HCT116 (cell line): ENCODE results near the gene NOS1. TPM values are rescaled to one million over a fixed set of nuclear protein-coding genes. Genes with fewer than 3 reads are reported as not detected.

Source experiments
- ATAC-seq: fragments of 200-7000 bp; cut with Tn5 transposase; 2 replicates; pipeline ENCODE4 v1.9.1; 2020; ENCODE audit warnings: mild to moderate bottlenecking, moderate library complexity
- BruUV-seq: library from RNA; stranded (reverse); fragments of 400-500 nt; replicated peaks from 2 replicates; lab custom pipeline; 2021; lab: Mats Ljungman, UMichigan
- CTCF ChIA-PET: fragments of 300-600 bp; sonication (Branson Sonifier 250); formaldehyde crosslinking; loops from one replicate; lab custom pipeline; 2021; ENCODE audit warnings: antibody characterized with exemption; lab: Charles Lee
- POLR2A ChIA-PET: fragments of 300-600, 350-600 bp; sonication (Branson Sonifier 250); formaldehyde crosslinking; loops from one replicate; lab custom pipeline; 2021; ENCODE audit warnings: antibody characterized with exemption; lab: Charles Lee
- RAD21 ChIA-PET, 2 experiments: fragments of 300-600 bp; sonication (Branson Sonifier 250); formaldehyde crosslinking; loops; one replicate each; lab custom pipeline; 2023; ENCODE audit warnings: low total read pairs in 2 of 2; ENCODE audit not compliant: uncharacterized antibody in 2 of 2, unreplicated experiment in 2 of 2, low non-redundant PET in 1 of 2; lab: Charles Lee
- DNase-seq: peaks from one replicate; pipeline ENCODE4 v3.0.0-alpha.2; 2010; ENCODE audit warnings: low read depth, low spot score
- H2AFZ ChIP-seq: fragments of 200-600 bp; shearing (Covaris generic), sonication (generic); 2 replicates; pipeline ENCODE4 v1.6.1; 2017; ENCODE audit warnings: low read depth, mixed run types, mixed read lengths, antibody characterized with exemption, low read length; ENCODE audit not compliant: poor library complexity, severe bottlenecking
- H3K27ac ChIP-seq: 2 replicates; pipeline ENCODE4 v1.5.1; 2012; ENCODE audit warnings: low read depth, low read length
- H3K27me3 ChIP-seq: fragments of 200-600 bp; sonication (generic); 2 replicates; pipeline ENCODE4 v1.6.1; 2016; ENCODE audit warnings: mixed run types, low read length, mixed read lengths; ENCODE audit not compliant: insufficient read depth
- H3K36me3 ChIP-seq, 2 experiments: fragments of 200-500 bp in 1 of 2; fragments of 200-600 bp in 1 of 2; sonication (Bioruptor generic) in 1 of 2; sonication (generic) in 1 of 2; 2 replicates each; pipeline versions ENCODE4 v1.5.1 to v1.6.1; 2014 to 2016; ENCODE audit warnings: low read length in 2 of 2, inconsistent platforms in 1 of 2, mixed read lengths in 1 of 2, mixed run types in 1 of 2; ENCODE audit not compliant: insufficient read depth in 2 of 2, control insufficient read depth in 1 of 2
- H3K4me1 ChIP-seq, 2 experiments: fragments of 200-600 bp in 1 of 2; sonication (generic) in 1 of 2; 2 replicates each; pipeline versions ENCODE4 v1.5.1 to v1.6.1; 2012 to 2017; ENCODE audit warnings: low read length in 2 of 2, inconsistent platforms in 1 of 2, mild to moderate bottlenecking in 1 of 2, mixed read lengths in 1 of 2, mixed run types in 1 of 2, moderate library complexity in 1 of 2; ENCODE audit not compliant: insufficient read depth in 2 of 2, control insufficient read depth in 1 of 2
- H3K4me2 ChIP-seq: fragments of 200-600 bp; sonication (generic); 2 replicates; pipeline ENCODE4 v1.6.1; 2017; ENCODE audit warnings: mixed run types, low read length, mixed read lengths
- H3K4me3 ChIP-seq, 2 experiments: fragments of 200-600 bp in 1 of 2; sonication (generic) in 1 of 2; replicated peaks in 1 of 2; 2 replicates each; pipeline ENCODE4 v1.5.1; 2011 to 2016; ENCODE audit warnings: low read length in 2 of 2, control low read depth in 1 of 2, low read depth in 1 of 2, mild to moderate bottlenecking in 1 of 2, mixed read lengths in 1 of 2, mixed run types in 1 of 2
- H3K79me2 ChIP-seq: fragments of 200-600 bp; sonication (generic); 2 replicates; pipeline ENCODE4 v1.6.1; 2017; ENCODE audit warnings: mild to moderate bottlenecking, mixed run types, low read length, moderate library complexity, mixed read lengths; ENCODE audit not compliant: insufficient read depth
- H3K9ac ChIP-seq: fragments of 200-600 bp; sonication (generic); 2 replicates; pipeline ENCODE4 v1.6.1; 2016; ENCODE audit warnings: low read length, mixed read lengths
- H3K9me2 ChIP-seq: fragments of 200-600 bp; sonication (generic), shearing (Covaris generic); 2 replicates; pipeline ENCODE4 v1.6.1; 2017; ENCODE audit warnings: mixed run types, mild to moderate bottlenecking, moderate library complexity; ENCODE audit not compliant: insufficient read depth
- H3K9me3 ChIP-seq, 2 experiments: fragments of 200-500 bp in 1 of 2; fragments of 200-600 bp in 1 of 2; sonication (Bioruptor generic) in 1 of 2; sonication (generic) in 1 of 2; 2 replicates each; pipeline ENCODE4 v1.6.1; 2014 to 2017; ENCODE audit warnings: low read length in 2 of 2, mixed read lengths in 2 of 2, inconsistent platforms in 1 of 2, low read depth in 1 of 2, mild to moderate bottlenecking in 1 of 2, mixed run types in 1 of 2, moderate library complexity in 1 of 2; ENCODE audit not compliant: control insufficient read depth in 1 of 2, insufficient read depth in 1 of 2
- H4K20me1 ChIP-seq: fragments of 200-600 bp; sonication (generic), shearing (Covaris generic); 2 replicates; pipeline ENCODE4 v1.6.1; 2017; ENCODE audit warnings: mixed run types, mild to moderate bottlenecking, moderate library complexity; ENCODE audit not compliant: insufficient read depth
- CBX3 ChIP-seq: IDR thresholded peaks from 2 replicates; pipeline ENCODE4 v1.6.1; 2012; ENCODE audit warnings: low read depth
- CEBPB ChIP-seq: IDR thresholded peaks from 2 replicates; pipeline ENCODE4 v1.6.1; 2012; ENCODE audit warnings: low read depth
- EGR1 ChIP-seq: IDR thresholded peaks from 2 replicates; pipeline ENCODE4 v1.6.1; 2012; ENCODE audit warnings: low read depth
- ELF1 ChIP-seq: IDR thresholded peaks from 2 replicates; pipeline ENCODE4 v1.6.1; 2012; ENCODE audit warnings: low read depth, borderline replicate concordance
- EZH2 ChIP-seq: fragments of 200-600 bp; sonication (generic); IDR thresholded peaks from 2 replicates; pipeline ENCODE4 v1.6.1; 2017; ENCODE audit warnings: antibody characterized with exemption, mixed run types
- JUND ChIP-seq: IDR thresholded peaks from 2 replicates; pipeline ENCODE4 v1.6.1; 2012
- POLR2A ChIP-seq: IDR thresholded peaks from 2 replicates; pipeline ENCODE4 v1.7.0; 2011; ENCODE audit warnings: borderline replicate concordance; ENCODE audit not compliant: insufficient read depth, insufficient read length; ENCODE audit errors: extremely low read depth
- POLR2AphosphoS5 ChIP-seq: IDR thresholded peaks from 2 replicates; pipeline ENCODE4 v1.6.1; 2011; ENCODE audit warnings: mild to moderate bottlenecking, low read depth, low read length, moderate library complexity
- RAD21 ChIP-seq: IDR thresholded peaks from 2 replicates; pipeline ENCODE4 v1.6.1; 2012; ENCODE audit warnings: low read depth, mild to moderate bottlenecking
- REST ChIP-seq: IDR thresholded peaks from 2 replicates; pipeline ENCODE4 v1.6.1; 2012; ENCODE audit warnings: low read depth
- SIN3A ChIP-seq: IDR thresholded peaks from 2 replicates; pipeline ENCODE4 v1.6.1; 2012; ENCODE audit warnings: low read depth
- SP1 ChIP-seq: IDR thresholded peaks from 2 replicates; pipeline ENCODE4 v1.6.1; 2012; ENCODE audit warnings: low read depth
- SRF ChIP-seq: IDR thresholded peaks from 2 replicates; pipeline ENCODE4 v1.6.1; 2012; ENCODE audit warnings: low read depth
- ZFX ChIP-seq: fragments of 450-650 bp; IDR thresholded peaks from 2 replicates; pipeline ENCODE4 v1.6.1; 2017
- intact Hi-C: fragments of 100-400 bp; cut with micrococcal nuclease; formaldehyde crosslinking; loops from 2 replicates; pipeline ENCODE4 v1.10.0; 2022
- total RNA-seq: library from RNA; stranded (reverse); gene quantifications from one replicate; pipeline ENCODE4 v1.2.1, GENCODE V29; 2021; ENCODE audit not compliant: unreplicated experiment
- TF ChIP-seq, protein P1 (sequence below), 3 experiments: fragments of 200-600 bp in 1 of 3; sonication (generic) in 1 of 3; IDR thresholded peaks in 2 of 3; conservative IDR thresholded peaks in 1 of 3; 2 replicates each; pipeline ENCODE4 v1.5.1; 2012 to 2017; ENCODE audit warnings: low read depth in 2 of 3, low read length in 2 of 3, antibody characterized with exemption in 1 of 3, borderline replicate concordance in 1 of 3, control low read depth in 1 of 3, mild to moderate bottlenecking in 1 of 3, mixed read lengths in 1 of 3, mixed run types in 1 of 3, moderate library complexity in 1 of 3; ENCODE audit not compliant: insufficient read depth in 1 of 3
- TF ChIP-seq, protein P2 (sequence below): IDR thresholded peaks from 2 replicates; pipeline ENCODE4 v1.6.1; 2012
- TF ChIP-seq, protein P3 (sequence below): IDR thresholded peaks from 2 replicates; pipeline ENCODE4 v1.6.1; 2012

Gene NOS1
- total RNA-seq, 1 experiment from 2014 or later: 0.22 TPM

DNA sequence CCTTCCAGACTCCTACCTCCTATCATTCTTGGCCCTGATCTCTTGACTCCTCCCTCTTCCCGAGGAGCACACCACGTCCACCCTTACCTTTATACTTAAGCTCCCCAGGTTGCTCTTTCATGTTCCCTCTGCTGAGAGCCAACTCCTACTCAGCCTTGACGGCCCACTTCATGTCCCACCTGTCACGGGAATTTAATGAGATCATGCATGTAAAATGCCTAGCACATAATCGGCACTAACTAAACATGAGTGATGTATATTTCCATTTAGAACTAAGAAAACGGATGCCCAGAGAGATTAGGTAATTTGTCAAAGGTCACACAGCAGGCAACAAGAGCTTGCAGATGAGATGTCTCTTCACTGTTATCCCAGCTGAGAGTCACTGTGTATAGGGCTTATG lies 45.1 kb downstream of the NOS1 start (continued):
- no peak for TF ChIP-seq REST
- TF ChIP-seq SIN3A: no peak
- TF ChIP-seq EZH2: no peak
- TF ChIP-seq, protein P1, sequence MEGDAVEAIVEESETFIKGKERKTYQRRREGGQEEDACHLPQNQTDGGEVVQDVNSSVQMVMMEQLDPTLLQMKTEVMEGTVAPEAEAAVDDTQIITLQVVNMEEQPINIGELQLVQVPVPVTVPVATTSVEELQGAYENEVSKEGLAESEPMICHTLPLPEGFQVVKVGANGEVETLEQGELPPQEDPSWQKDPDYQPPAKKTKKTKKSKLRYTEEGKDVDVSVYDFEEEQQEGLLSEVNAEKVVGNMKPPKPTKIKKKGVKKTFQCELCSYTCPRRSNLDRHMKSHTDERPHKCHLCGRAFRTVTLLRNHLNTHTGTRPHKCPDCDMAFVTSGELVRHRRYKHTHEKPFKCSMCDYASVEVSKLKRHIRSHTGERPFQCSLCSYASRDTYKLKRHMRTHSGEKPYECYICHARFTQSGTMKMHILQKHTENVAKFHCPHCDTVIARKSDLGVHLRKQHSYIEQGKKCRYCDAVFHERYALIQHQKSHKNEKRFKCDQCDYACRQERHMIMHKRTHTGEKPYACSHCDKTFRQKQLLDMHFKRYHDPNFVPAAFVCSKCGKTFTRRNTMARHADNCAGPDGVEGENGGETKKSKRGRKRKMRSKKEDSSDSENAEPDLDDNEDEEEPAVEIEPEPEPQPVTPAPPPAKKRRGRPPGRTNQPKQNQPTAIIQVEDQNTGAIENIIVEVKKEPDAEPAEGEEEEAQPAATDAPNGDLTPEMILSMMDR (IDR thresholded peaks at IDR 0.05 in 2 of 3, conservative IDR thresholded peaks at IDR 0.05 in 1 of 3; ENCODE audit: borderline replicate concordance in 1 of 3, insufficient read depth in 1 of 3, low read depth in 2 of 3, low read length in 2 of 3): no peak
- TF ChIP-seq, protein P2, sequence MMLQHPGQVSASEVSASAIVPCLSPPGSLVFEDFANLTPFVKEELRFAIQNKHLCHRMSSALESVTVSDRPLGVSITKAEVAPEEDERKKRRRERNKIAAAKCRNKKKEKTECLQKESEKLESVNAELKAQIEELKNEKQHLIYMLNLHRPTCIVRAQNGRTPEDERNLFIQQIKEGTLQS: no peak
- TF ChIP-seq CEBPB: no peak
- TF ChIP-seq SP1: no peak
- TF ChIP-seq ELF1: no peak

- no TSS peak for BruUV-seq
- ChIA-PET RAD21 (no interaction called here), POLR2A (no interaction called here), CTCF (no interaction called here)
- no peak overlapping the region for H3K4me2 ChIP-seq
- H4K20me1 ChIP-seq: no peaks in the 10 kb centered on the region
- no peaks in the 10 kb centered on the region for H3K4me1 ChIP-seq
- H3K27ac ChIP-seq: no peak overlapping the region
- no peak for DNase-seq
- H3K36me3 ChIP-seq: no peaks in the 10 kb centered on the region
- H3K4me3 ChIP-seq: no peak overlapping the region
- H3K79me2 ChIP-seq: no peaks in the 10 kb centered on the region
- H3K9ac ChIP-seq: no peak overlapping the region
- H3K9me3 ChIP-seq: no peaks in the 10 kb centered on the region
- H3K27me3 ChIP-seq: peaks cover 5% of the 10 kb centered on the region; the same call in 1 of the 2 replicates
- H3K9me2 ChIP-seq: no peaks in the 10 kb centered on the region
- no peak overlapping the region for H2AFZ ChIP-seq
- ATAC-seq: no peak
- intact Hi-C loops: no loop called here
- TF ChIP-seq REST (no peak), SP1 (no peak), CEBPB (no peak), ELF1 (no peak), JUND (no peak), POLR2AphosphoS5 (no peak), EGR1 (no peak), CBX3 (no peak), SIN3A (no peak), SRF (no peak), POLR2A (no peak), ZFX (no peak), RAD21 (no peak)
- TF ChIP-seq, protein P3, sequence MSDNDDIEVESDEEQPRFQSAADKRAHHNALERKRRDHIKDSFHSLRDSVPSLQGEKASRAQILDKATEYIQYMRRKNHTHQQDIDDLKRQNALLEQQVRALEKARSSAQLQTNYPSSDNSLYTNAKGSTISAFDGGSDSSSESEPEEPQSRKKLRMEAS: no peak
- TF ChIP-seq, protein P2: no peak
Measured at GRCh38 chr12:117313926-117314325, 47.5 kb downstream of the NOS1 start.
